ENCODE results near the gene DTD2. TPM values are rescaled to one million over a fixed set of nuclear protein-coding genes. Genes with fewer than 3 reads are reported as not detected.

DTD2 gene
- total and polyA plus RNA-seq, 2 of the 4 experiments (the other 2 are of a cell fraction), result 16.9 to 24.9 TPM

- H3K4me3 ChIP-seq (ENCODE audit: insufficient read depth, low read depth, low read length), result no peak overlapping the region
- no peak overlapping the region for H3K27ac ChIP-seq (ENCODE audit: insufficient read depth, low read length)
- ChIA-PET CTCF (interaction anchor here (1.7 kb wide), 1 partner anchor 36 kb away, joined by 3 read pairs; no protein-coding TSS in a partner anchor), POLR2A (ENCODE audit: unreplicated experiment) (interaction anchor here (0.7 kb wide), 1 partner anchor 1147 kb away, joined by 3 read pairs; no protein-coding TSS in a partner anchor)
- H3K27me3 ChIP-seq (ENCODE audit: control insufficient read depth, insufficient read depth, low read length), result no peaks in the 10 kb centered on the region
- no peak overlapping the region for H3K56ac ChIP-seq (ENCODE audit: extremely low read depth, insufficient read depth, low read length)
- H3K4me2 ChIP-seq (ENCODE audit: low read depth, low read length), result peak overlapping the region; percentile 18; the same call in 1 of the 2 replicates
- DNase-seq (no peak), ATAC-seq (ENCODE audit: low read depth) (no peak)
- no peak overlapping the region for H3K4ac ChIP-seq (ENCODE audit: low read depth, low read length)
- no peak overlapping the region for H2AK9ac ChIP-seq (replicated peaks; ENCODE audit: low read depth, low read length, poor library complexity)
- WGBS, 2 experiments (ENCODE audit: extremely low coverage in 2 of 2, insufficient read length in 1 of 2), result no CpG with 5 or more reads among the region's 1 CpG
- H2BK15ac ChIP-seq (ENCODE audit: low read depth, low read length), result no peak overlapping the region
- H3K14ac ChIP-seq (replicated peaks; ENCODE audit: low read depth, low read length), result no peak overlapping the region
- H3K9me1 ChIP-seq (ENCODE audit: insufficient read depth, low read length), result no peaks in the 10 kb centered on the region
- H3K18ac ChIP-seq (ENCODE audit: low read depth, low read length), result no peak overlapping the region
- H3K9me3 ChIP-seq (ENCODE audit: control insufficient read depth, insufficient read depth, low read length), result no peaks in the 10 kb centered on the region
- TF ChIP-seq RCOR1 (IDR thresholded peaks at IDR 0.05; ENCODE audit: insufficient replicate concordance, low read length) (no peak), CEBPB (IDR thresholded peaks at IDR 0.05; ENCODE audit: low read depth, low read length) (no peak), MXI1 (IDR thresholded peaks at IDR 0.05; ENCODE audit: borderline replicate concordance, low read depth, low read length) (no peak), MAFK (IDR thresholded peaks at IDR 0.05; ENCODE audit: low read depth, low read length) (no peak), SMC3 (IDR thresholded peaks at IDR 0.05; ENCODE audit: low read depth, low read length) (no peak), BHLHE40 (IDR thresholded peaks at IDR 0.05; ENCODE audit: low read depth, low read length) (no peak), FOS (IDR thresholded peaks at IDR 0.05; ENCODE audit: low read depth, low read length) (no peak), CHD1 (IDR thresholded peaks at IDR 0.05; ENCODE audit: low read depth, low read length) (no peak), RFX5 (IDR thresholded peaks at IDR 0.05; ENCODE audit: low read depth, low read length) (no peak), POLR2A (IDR thresholded peaks at IDR 0.05; ENCODE audit: low read depth, low read length) (no peak), RAD21 (IDR thresholded peaks at IDR 0.05; ENCODE audit: low read length) (no peak), NFE2L2 (IDR thresholded peaks at IDR 0.05; ENCODE audit: low read depth, low read length) (no peak), USF2 (IDR thresholded peaks at IDR 0.05; ENCODE audit: low read depth, low read length) (no peak), MAZ (IDR thresholded peaks at IDR 0.05; ENCODE audit: borderline replicate concordance, low read depth, low read length) (no peak), ELK1 (IDR thresholded peaks at IDR 0.05; ENCODE audit: borderline replicate concordance, low read depth, low read length) (no peak), CTCF (conservative IDR thresholded peaks at IDR 0.05; ENCODE audit: low read depth, low read length) (no peak)
- no peaks in the 10 kb centered on the region for H3K36me3 ChIP-seq (ENCODE audit: control insufficient read depth, insufficient read depth, low read length)
- no peak overlapping the region for H2AK5ac ChIP-seq (ENCODE audit: low read depth, low read length)
- in situ Hi-C loops (cut with MboI; ENCODE audit: low sequenced_read_pairs) (no loop called here), intact Hi-C loops (cut with micrococcal nuclease) (no loop called here), dilution Hi-C loops (cut with HindIII; ENCODE audit: low sequenced_read_pairs, unreplicated experiment) (no loop called here)
- no peak overlapping the region for H4K5ac ChIP-seq (ENCODE audit: low read depth, low read length)
- H4K8ac ChIP-seq (ENCODE audit: low read depth in 2 of 2, low read length in 2 of 2), result no peak overlapping the region
- no TSS peak for BruUV-seq (replicated peaks)
- H3K23ac ChIP-seq (ENCODE audit: low read depth, low read length), result 0 out of 2 replicates have a peak overlapping the region, but pooled peaks have one; percentile 21
- peaks cover 0 to 33% of the 10 kb centered on the region in 2 experiments; a peak in 2 of 4 replicates for H3K79me1 ChIP-seq (ENCODE audit: low read depth in 1 of 2, low read length in 2 of 2)
- H2BK20ac ChIP-seq (ENCODE audit: low read depth, low read length), result no peak overlapping the region
- H3K4me1 ChIP-seq (ENCODE audit: control insufficient read depth, insufficient read depth, low read length), result peaks cover 2% of the 10 kb centered on the region; the same call in 1 of the 2 replicates
- peaks cover 7% of the 10 kb centered on the region; the same call in 1 of the 2 replicates for H4K20me1 ChIP-seq (ENCODE audit: insufficient read depth, low read length)
- no peak overlapping the region for H4K91ac ChIP-seq (ENCODE audit: insufficient read depth, low read depth, low read length)
- no peak overlapping the region for H2BK5ac ChIP-seq (ENCODE audit: low read depth, low read length, poor library complexity, severe bottlenecking)
- H2AFZ ChIP-seq (replicated peaks; ENCODE audit: low read length, poor library complexity), result no peak overlapping the region
- H2BK120ac ChIP-seq (ENCODE audit: low read depth, low read length), result no peak overlapping the region
- H3K9ac ChIP-seq (ENCODE audit: low read depth, low read length), result no peak overlapping the region
Observed at GRCh38 chr14:31418440-31418839, 38.9 kb downstream of the DTD2 start.
